GM23248 (cell line): Measurements from ENCODE around the gene PPOX. TPM values are rescaled to one million over a fixed set of nuclear protein-coding genes. Genes with fewer than 3 reads are reported as not detected.

ENCODE experiments used
- DNase-seq: peaks from one replicate; pipeline ENCODE4 v3.0.0-alpha.2; 2015
- H2AFZ ChIP-seq: fragments of 200-600 bp; sonication (generic); 2 replicates; pipeline ENCODE4 v1.6.1; 2016; ENCODE audit warnings: antibody characterized with exemption
- H3F3A ChIP-seq: fragments of 200-600 bp; sonication (generic); 2 replicates; pipeline ENCODE4 v1.6.1; 2016; ENCODE audit warnings: mild to moderate bottlenecking, antibody characterized with exemption, mixed run types; ENCODE audit not compliant: insufficient read depth
- H3K27ac ChIP-seq: fragments of 200-600 bp; sonication (generic); 2 replicates; pipeline ENCODE4 v1.5.1; 2016; ENCODE audit warnings: mild to moderate bottlenecking
- H3K27me3 ChIP-seq: fragments of 200-600 bp; sonication (generic); replicated peaks from 2 replicates; pipeline ENCODE4 v1.6.1; 2016; ENCODE audit warnings: mild to moderate bottlenecking; ENCODE audit not compliant: insufficient read depth
- H3K36me3 ChIP-seq: fragments of 200-600 bp; sonication (generic); 2 replicates; pipeline ENCODE4 v1.6.1; 2016; ENCODE audit warnings: low read depth, mild to moderate bottlenecking
- H3K4me1 ChIP-seq: fragments of 200-600 bp; sonication (generic); 2 replicates; pipeline ENCODE4 v1.6.1; 2016; ENCODE audit warnings: mild to moderate bottlenecking; ENCODE audit not compliant: insufficient read depth
- H3K4me2 ChIP-seq: fragments of 200-600 bp; sonication (generic); one replicate; pipeline ENCODE4 v1.6.1; 2016; ENCODE audit warnings: mild to moderate bottlenecking; ENCODE audit not compliant: unreplicated experiment
- H3K4me3 ChIP-seq: fragments of 200-600 bp; sonication (generic); 2 replicates; pipeline ENCODE4 v1.5.1; 2016; ENCODE audit warnings: mild to moderate bottlenecking
- H3K79me2 ChIP-seq: fragments of 200-600 bp; sonication (generic); 2 replicates; pipeline ENCODE4 v1.6.1; 2016; ENCODE audit warnings: mild to moderate bottlenecking; ENCODE audit not compliant: insufficient read depth
- H3K9ac ChIP-seq: fragments of 200-600 bp; sonication (generic); 2 replicates; pipeline ENCODE4 v1.6.1; 2016; ENCODE audit warnings: mild to moderate bottlenecking
- H3K9me2 ChIP-seq: fragments of 200-600 bp; sonication (generic); 2 replicates; pipeline ENCODE4 v1.6.1; 2016; ENCODE audit warnings: mixed run types, mild to moderate bottlenecking, moderate library complexity; ENCODE audit not compliant: insufficient read depth
- H3K9me3 ChIP-seq: fragments of 200-600 bp; sonication (generic); one replicate; pipeline ENCODE4 v1.6.1; 2017; ENCODE audit warnings: low read depth
- H4K20me1 ChIP-seq: fragments of 200-600 bp; sonication (generic); 2 replicates; pipeline ENCODE4 v1.6.0; 2016; ENCODE audit not compliant: insufficient read depth
- EZH2 ChIP-seq: fragments of 200-600 bp; sonication (generic); IDR thresholded peaks from 2 replicates; pipeline ENCODE4 v1.6.1; 2018; ENCODE audit warnings: antibody characterized with exemption, mild to moderate bottlenecking; ENCODE audit not compliant: insufficient read depth, poor library complexity, severe bottlenecking
- EZH2phosphoT487 ChIP-seq: fragments of 200-600 bp; sonication (generic); IDR thresholded peaks from 2 replicates; pipeline ENCODE4 v1.6.1; 2018; ENCODE audit warnings: antibody characterized with exemption, moderate library complexity, mild to moderate bottlenecking, low read depth; ENCODE audit not compliant: insufficient read depth
- WGBS, 2 experiments: methylation state at CpG; one replicate each; pipeline ENCODE4 v1.1.6; 2015 to 2017; ENCODE audit warnings: low lambda C conversion rate in 2 of 2, low coverage in 1 of 2; ENCODE audit errors: missing lambda C conversion rate in 2 of 2; 5-methylcytosine and 5-hydroxymethylcytosine counted together
- in situ Hi-C: fragments of 300-500 bp; cut with MboI; formaldehyde crosslinking; loops from 2 replicates; pipeline ENCODE4 v1.15.0; 2020
- polyA plus RNA-seq: library from polyadenylated mRNA; unstranded; fragments of >200 nt; fragmentation: Nextera tagmentation; extraction: Ambion mirVana; gene quantifications from 2 replicates; pipeline ENCODE4 v1.2.1, GENCODE V29; 2016
- small RNA-seq: library from RNA; depleted of rRNA; stranded (forward); fragments of <200 nt; gene quantifications from one replicate; pipeline ENCODE3, GENCODE V24; 2014; ENCODE audit warnings: low read depth, low replicate concordance
- total RNA-seq: library from RNA; depleted of rRNA; stranded (reverse); fragments of >200 nt; shearing (Covaris generic); gene quantifications from 2 replicates; pipeline ENCODE4 v1.2.3, GENCODE V29; 2014; rRNA removed

The PPOX gene
- total and polyA plus RNA-seq, 2 experiments from 2014 or later, result 18.8 to 21.5 TPM

DNA sequence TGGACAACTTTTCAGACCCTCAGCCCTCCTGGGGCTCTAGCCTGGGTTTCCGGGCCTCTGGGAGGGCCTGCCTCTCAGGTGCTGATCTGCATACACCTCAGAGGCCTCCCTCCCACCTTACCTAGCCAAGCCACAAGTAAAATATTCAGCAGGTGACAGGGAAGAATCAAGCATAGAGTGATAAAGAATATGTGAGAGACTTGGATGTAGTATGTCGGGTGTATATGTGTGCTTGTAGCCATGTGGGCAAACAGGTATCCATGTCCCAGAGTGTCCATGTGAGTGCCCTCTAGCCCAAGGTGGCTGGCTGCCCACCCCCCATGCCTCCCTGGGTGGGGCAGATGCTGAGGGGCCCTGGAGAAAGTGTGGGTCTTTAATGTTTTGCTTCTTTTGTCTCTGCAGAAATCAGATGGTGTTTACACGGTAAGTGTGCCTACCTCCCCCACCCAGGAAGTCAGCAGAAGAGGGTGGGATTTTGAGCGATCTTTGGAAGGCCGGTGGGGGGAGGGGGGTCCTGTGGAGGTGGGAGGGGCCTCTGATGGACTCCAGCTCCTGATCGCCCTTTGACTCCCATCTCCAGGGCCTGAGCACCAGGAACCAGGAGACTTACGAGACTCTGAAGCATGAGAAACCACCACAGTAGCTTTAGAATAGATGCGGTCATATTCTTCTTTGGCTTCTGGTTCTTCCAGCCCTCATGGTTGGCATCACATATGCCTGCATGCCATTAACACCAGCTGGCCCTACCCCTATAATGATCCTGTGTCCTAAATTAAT lies 52.3 kb downstream of the PPOX start:
- Histone ChIP-seq H3K79me2 (no peaks in the 10 kb centered on the region), H3K9me3 (no peaks in the 10 kb centered on the region), H2AFZ (no peak overlapping the region), H3K9me2 (no peaks in the 10 kb centered on the region), H3K4me2 (no peak overlapping the region), H3K4me1 (peaks cover 26% of the 10 kb centered on the region), H4K20me1 (no peaks in the 10 kb centered on the region), H3K27me3 (no peaks in the 10 kb centered on the region), H3K36me3 (peaks cover 7% of the 10 kb centered on the region), H3K27ac (no peak overlapping the region), H3K4me3 (no peak overlapping the region), H3F3A (peaks cover 42% of the 10 kb centered on the region), H3K9ac (no peak overlapping the region)
- WGBS, 2 experiments, result 77 to 86% methylated on average over 8 of the region's 8 CpGs
- no peak for TF ChIP-seq EZH2phosphoT487
- TF ChIP-seq EZH2, result no peak
- in situ Hi-C loops, result no loop called here
- DNase-seq, result no peak

- H3K9me2 ChIP-seq, result no peaks in the 10 kb centered on the region
- H3K79me2 ChIP-seq, result no peaks in the 10 kb centered on the region
- no peak for DNase-seq
- no peak overlapping the region for H3K27ac ChIP-seq
- no peak overlapping the region for H3K9ac ChIP-seq
- H3K4me1 ChIP-seq, result peaks cover 26% of the 10 kb centered on the region
- H3K4me2 ChIP-seq, result no peak overlapping the region
- no peak overlapping the region for H3K4me3 ChIP-seq
- H2AFZ ChIP-seq, result no peak overlapping the region
- no peaks in the 10 kb centered on the region for H3K9me3 ChIP-seq
- H3K36me3 ChIP-seq, result no peaks in the 10 kb centered on the region
- in situ Hi-C loops, result no loop called here
- H3K27me3 ChIP-seq, result no peaks in the 10 kb centered on the region
- no peaks in the 10 kb centered on the region for H4K20me1 ChIP-seq
- no peak for TF ChIP-seq EZH2phosphoT487
- TF ChIP-seq EZH2, result no peak
- peaks cover 34% of the 10 kb centered on the region for H3F3A ChIP-seq
- WGBS, 2 experiments, result 74 to 80% methylated on average over 5 of the region's 5 CpGs
Measured at GRCh38 chr1:161219078-161219892, 53.1 kb downstream of the PPOX start.

DNA sequence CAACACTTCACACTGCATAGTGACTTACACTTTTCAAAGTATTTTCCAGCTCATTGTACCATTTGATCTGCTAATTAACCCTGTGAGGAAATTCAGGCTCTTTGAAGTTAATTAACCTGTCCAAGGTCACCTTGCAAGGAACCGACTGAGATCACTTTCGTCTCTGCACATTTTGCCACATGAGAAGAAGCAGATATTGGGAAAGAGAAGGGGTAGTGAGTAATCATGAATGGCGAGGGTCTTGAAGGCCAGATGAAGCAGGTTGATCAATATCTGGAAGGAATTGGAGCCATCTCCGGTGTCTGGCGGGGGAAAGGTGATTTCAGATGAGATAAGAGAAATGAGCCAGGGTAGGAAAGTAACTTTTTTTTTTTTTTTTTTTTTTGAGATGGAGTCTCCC lies 53.8 kb downstream of the PPOX start:
- no peaks in the 10 kb centered on the region for H3K9me2 ChIP-seq
- no peak for DNase-seq
- in situ Hi-C loops, result no loop called here
- no peak overlapping the region for H3K4me3 ChIP-seq
- no peaks in the 10 kb centered on the region for H3K9me3 ChIP-seq
- H2AFZ ChIP-seq, result no peak overlapping the region
- no peaks in the 10 kb centered on the region for H4K20me1 ChIP-seq
- no peaks in the 10 kb centered on the region for H3K27me3 ChIP-seq
- H3K9ac ChIP-seq, result no peak overlapping the region
- 84 to 93% methylated on average over 5 of the region's 5 CpGs for WGBS, 2 experiments
- no peaks in the 10 kb centered on the region for H3K36me3 ChIP-seq
- H3K4me1 ChIP-seq, result peaks cover 26% of the 10 kb centered on the region
- H3K79me2 ChIP-seq, result no peaks in the 10 kb centered on the region
- peaks cover 28% of the 10 kb centered on the region for H3F3A ChIP-seq
- no peak for TF ChIP-seq EZH2phosphoT487
- no peak for TF ChIP-seq EZH2
- no peak overlapping the region for H3K27ac ChIP-seq
- no peak overlapping the region for H3K4me2 ChIP-seq

Small RNAs within 50 kb of the gene (small RNA-seq; reads per million reads assigned to genes)
- gene RF01225, result not detected

Other genes with a start within 250 kb of the PPOX start
- gene ITLN2, start 211.6 kb upstream of the PPOX start, total RNA-seq, result not detected in 2 replicates
- not detected in 2 replicates for gene ITLN2, start 211.6 kb upstream of the PPOX start, polyA plus RNA-seq
- 0.76 and 1.5 TPM in 2 replicates for gene F11R, start 145.3 kb upstream of the PPOX start, total RNA-seq
- 0.52 and 0.53 TPM in 2 replicates for gene F11R, start 145.3 kb upstream of the PPOX start, polyA plus RNA-seq
- gene TSTD1, start 127.5 kb upstream of the PPOX start, total RNA-seq, result not detected in 2 replicates
- gene TSTD1, start 127.5 kb upstream of the PPOX start, polyA plus RNA-seq, result not detected in 2 replicates
- gene USF1, start 120.4 kb upstream of the PPOX start, total RNA-seq, result 53.2 and 68.4 TPM in 2 replicates
- 12.2 and 17.1 TPM in 2 replicates for gene USF1, start 120.4 kb upstream of the PPOX start, polyA plus RNA-seq
- not detected in 2 replicates for gene ARHGAP30, start 96.5 kb upstream of the PPOX start, total RNA-seq
- 0.21 and 0.29 TPM in 2 replicates for gene ARHGAP30, start 96.5 kb upstream of the PPOX start, polyA plus RNA-seq
- gene NECTIN4, start 76.9 kb upstream of the PPOX start, total RNA-seq, result 0.54 TPM in 1 of 2 replicates, not detected in the other
- gene NECTIN4, start 76.9 kb upstream of the PPOX start, polyA plus RNA-seq, result 0.40 and 0.54 TPM in 2 replicates
- 3.7 and 5.6 TPM in 2 replicates for gene KLHDC9, start 68.1 kb upstream of the PPOX start, total RNA-seq
- 3.2 and 3.3 TPM in 2 replicates for gene KLHDC9, start 68.1 kb upstream of the PPOX start, polyA plus RNA-seq
- gene PFDN2, start 48.4 kb upstream of the PPOX start, total RNA-seq, result 32.4 and 35.9 TPM in 2 replicates
- gene PFDN2, start 48.4 kb upstream of the PPOX start, polyA plus RNA-seq, result 121 and 125 TPM in 2 replicates
- gene NIT1, start 48.3 kb upstream of the PPOX start, total RNA-seq, result 16.6 and 24.3 TPM in 2 replicates
- 30.4 and 30.9 TPM in 2 replicates for gene NIT1, start 48.3 kb upstream of the PPOX start, polyA plus RNA-seq
- gene DEDD, start 33.8 kb upstream of the PPOX start, total RNA-seq, result 30.4 and 36.7 TPM in 2 replicates
- 37.8 and 38.4 TPM in 2 replicates for gene DEDD, start 33.8 kb upstream of the PPOX start, polyA plus RNA-seq
- gene UFC1, start 12.4 kb upstream of the PPOX start, total RNA-seq, result 42.6 and 86.2 TPM in 2 replicates
- 89.5 and 89.6 TPM in 2 replicates for gene UFC1, start 12.4 kb upstream of the PPOX start, polyA plus RNA-seq
- 6.3 and 10.5 TPM in 2 replicates for gene USP21, start 6.9 kb upstream of the PPOX start, total RNA-seq
- gene USP21, start 6.9 kb upstream of the PPOX start, polyA plus RNA-seq, result 16.0 and 16.5 TPM in 2 replicates
- gene B4GALT3, start 11.1 kb downstream of the PPOX start, total RNA-seq, result 33.3 and 34.5 TPM in 2 replicates
- 30.6 and 31.3 TPM in 2 replicates for gene B4GALT3, start 11.1 kb downstream of the PPOX start, polyA plus RNA-seq
- 5.9 and 9.8 TPM in 2 replicates for gene ADAMTS4, start 32.6 kb downstream of the PPOX start, total RNA-seq
- 5.3 and 7.2 TPM in 2 replicates for gene ADAMTS4, start 32.6 kb downstream of the PPOX start, polyA plus RNA-seq
- gene NDUFS2, start 35.9 kb downstream of the PPOX start, total RNA-seq, result 104 and 125 TPM in 2 replicates
- 135 and 141 TPM in 2 replicates for gene NDUFS2, start 35.9 kb downstream of the PPOX start, polyA plus RNA-seq
- not detected in 2 replicates for gene FCER1G, start 48.9 kb downstream of the PPOX start, total RNA-seq
- 0.49 TPM in 1 of 2 replicates, not detected in the other for gene FCER1G, start 48.9 kb downstream of the PPOX start, polyA plus RNA-seq
- not detected in 2 replicates for gene APOA2, start 57.2 kb downstream of the PPOX start, total RNA-seq
- not detected in 2 replicates for gene APOA2, start 57.2 kb downstream of the PPOX start, polyA plus RNA-seq
- gene TOMM40L, start 59.6 kb downstream of the PPOX start, total RNA-seq, result 6.5 and 19.1 TPM in 2 replicates
- 5.7 and 5.8 TPM in 2 replicates for gene TOMM40L, start 59.6 kb downstream of the PPOX start, polyA plus RNA-seq
- not detected in 2 replicates for gene NR1I3, start 71.8 kb downstream of the PPOX start, total RNA-seq
- 0.70 TPM in 1 of 2 replicates, not detected in the other for gene NR1I3, start 71.8 kb downstream of the PPOX start, polyA plus RNA-seq
- gene PCP4L1, start 92.3 kb downstream of the PPOX start, total RNA-seq, result not detected in 2 replicates
- gene PCP4L1, start 92.3 kb downstream of the PPOX start, polyA plus RNA-seq, result not detected in 2 replicates
- 0.11 TPM in 1 of 2 replicates, not detected in the other for gene MPZ, start 143.5 kb downstream of the PPOX start, total RNA-seq
- gene MPZ, start 143.5 kb downstream of the PPOX start, polyA plus RNA-seq, result not detected in 2 replicates
- 17.4 and 39.2 TPM in 2 replicates for gene SDHC, start 148.0 kb downstream of the PPOX start, total RNA-seq
- gene SDHC, start 148.0 kb downstream of the PPOX start, polyA plus RNA-seq, result 175 and 211 TPM in 2 replicates
- gene CFAP126, start 201.4 kb downstream of the PPOX start, total RNA-seq, result not detected in 2 replicates
- not detected in 2 replicates for gene CFAP126, start 201.4 kb downstream of the PPOX start, polyA plus RNA-seq